H9 (cell line): ENCODE results near the gene LRRFIP1. TPM values are rescaled to one million over a fixed set of nuclear protein-coding genes. Genes with fewer than 3 reads are reported as not detected.

ENCODE experiments used
- DNase-seq: peaks from one replicate; pipeline ENCODE4 v3.0.0-alpha.2; 2017
- H2AFZ ChIP-seq: one replicate; pipeline ENCODE4 v1.6.1; 2013; ENCODE audit warnings: mild to moderate bottlenecking, low read length, control low read depth, moderate library complexity
- H2AK5ac ChIP-seq: 2 replicates; pipeline ENCODE4 v1.6.1; 2013; ENCODE audit warnings: low read length, control low read depth, mixed read lengths; ENCODE audit not compliant: insufficient read length
- H2BK120ac ChIP-seq: one replicate; pipeline ENCODE4 v1.6.1; 2013; ENCODE audit warnings: low read depth, mild to moderate bottlenecking, low read length, control low read depth, inconsistent platforms; ENCODE audit not compliant: poor library complexity, severe bottlenecking
- H2BK12ac ChIP-seq: 2 replicates; pipeline ENCODE4 v1.6.1; 2013; ENCODE audit warnings: low read length, control low read depth, mixed read lengths, low read depth; ENCODE audit not compliant: insufficient read length
- H2BK15ac ChIP-seq: 2 replicates; pipeline ENCODE4 v1.6.1; 2013; ENCODE audit warnings: low read depth, low read length, control low read depth
- H2BK20ac ChIP-seq: one replicate; pipeline ENCODE4 v1.6.1; 2013; ENCODE audit warnings: low read depth, mild to moderate bottlenecking, low read length, control low read depth, inconsistent platforms; ENCODE audit not compliant: poor library complexity, severe bottlenecking
- H2BK5ac ChIP-seq: 2 replicates; pipeline ENCODE4 v1.6.1; 2013; ENCODE audit warnings: low read length, control low read depth, mixed read lengths; ENCODE audit not compliant: insufficient read length
- H3K14ac ChIP-seq: 2 replicates; pipeline ENCODE4 v1.6.1; 2013; ENCODE audit warnings: low read length, control low read depth; ENCODE audit not compliant: insufficient read depth
- H3K18ac ChIP-seq: 2 replicates; pipeline ENCODE4 v1.6.1; 2013; ENCODE audit warnings: low read depth, mild to moderate bottlenecking, mixed read lengths, low read length, control low read depth; ENCODE audit not compliant: insufficient read length
- H3K23ac ChIP-seq: 2 replicates; pipeline ENCODE4 v1.6.1; 2013; ENCODE audit warnings: low read length, control low read depth, mixed read lengths, low read depth; ENCODE audit not compliant: insufficient read length
- H3K23me2 ChIP-seq: 2 replicates; pipeline ENCODE4 v1.6.1; 2013; ENCODE audit warnings: low read depth, mild to moderate bottlenecking, mixed read lengths, low read length, control low read depth; ENCODE audit not compliant: insufficient read length, poor library complexity, severe bottlenecking
- H3K27ac ChIP-seq: 2 replicates; pipeline ENCODE4 v1.5.1; 2013; ENCODE audit warnings: low read length, control low read depth, mixed read lengths, low read depth; ENCODE audit not compliant: insufficient read length
- H3K27me3 ChIP-seq: 2 replicates; pipeline ENCODE4 v1.6.1; 2013; ENCODE audit warnings: low read length, control low read depth, inconsistent platforms; ENCODE audit not compliant: insufficient read depth
- H3K4ac ChIP-seq: 2 replicates; pipeline ENCODE4 v1.6.1; 2013; ENCODE audit warnings: low read depth, mild to moderate bottlenecking, control low read depth, inconsistent platforms, low read length, moderate library complexity
- H3K4me1 ChIP-seq: 2 replicates; pipeline ENCODE4 v1.6.1; 2013; ENCODE audit warnings: low read length, control low read depth, inconsistent platforms; ENCODE audit not compliant: insufficient read depth
- H3K4me2 ChIP-seq: 2 replicates; pipeline ENCODE4 v1.6.1; 2013; ENCODE audit warnings: low read length, control low read depth, mixed read lengths; ENCODE audit not compliant: insufficient read length, insufficient read depth
- H3K56ac ChIP-seq: 2 replicates; pipeline ENCODE4 v1.6.1; 2013; ENCODE audit warnings: low read depth, mild to moderate bottlenecking, mixed read lengths, low read length, control low read depth; ENCODE audit not compliant: insufficient read length
- H3K79me1 ChIP-seq: 2 replicates; pipeline ENCODE4 v1.6.1; 2013; ENCODE audit warnings: low read depth, mild to moderate bottlenecking, moderate library complexity, low read length, control low read depth, inconsistent platforms; ENCODE audit not compliant: insufficient read depth, poor library complexity, severe bottlenecking
- H3K79me2 ChIP-seq: 2 replicates; pipeline ENCODE4 v1.6.1; 2013; ENCODE audit warnings: low read length, control low read depth, inconsistent platforms; ENCODE audit not compliant: insufficient read depth
- H3K9ac ChIP-seq: 2 replicates; pipeline ENCODE4 v1.6.1; 2013; ENCODE audit warnings: low read length, control low read depth, mixed read lengths; ENCODE audit not compliant: insufficient read length; ENCODE audit errors: extremely low read depth
- H3K9me3 ChIP-seq: one replicate; pipeline ENCODE4 v1.6.1; 2013; ENCODE audit warnings: low read depth, low read length, inconsistent platforms; ENCODE audit not compliant: control insufficient read depth
- H3T11ph ChIP-seq: one replicate; pipeline ENCODE4 v1.6.1; 2013; ENCODE audit warnings: mild to moderate bottlenecking, low read length, control low read depth, inconsistent platforms
- H4K20me1 ChIP-seq: one replicate; pipeline ENCODE4 v1.6.1; 2013; ENCODE audit not compliant: control insufficient read depth, insufficient read length, insufficient read depth
- H4K5ac ChIP-seq: 2 replicates; pipeline ENCODE4 v1.6.1; 2013; ENCODE audit warnings: low read depth, mild to moderate bottlenecking, mixed read lengths, low read length, control low read depth; ENCODE audit not compliant: insufficient read length
- H4K8ac ChIP-seq: replicated peaks from 2 replicates; pipeline ENCODE4 v1.6.1; 2013; ENCODE audit warnings: low read length, control low read depth, mixed read lengths, low read depth; ENCODE audit not compliant: insufficient read length
- H4K91ac ChIP-seq: 2 replicates; pipeline ENCODE4 v1.6.1; 2013; ENCODE audit warnings: low read depth, mild to moderate bottlenecking, moderate library complexity, mixed read lengths, low read length, control low read depth; ENCODE audit not compliant: insufficient read length
- H3K27ac Mint-ChIP-seq, 3 experiments: 2 replicates in 2 of 3; 3 replicates in 1 of 3; pipeline ENCODE4 v1.8.0; 2020 to 2021; ENCODE audit warnings: mixed read lengths in 3 of 3, mild to moderate bottlenecking in 1 of 3, moderate library complexity in 1 of 3
- H3K27me3 Mint-ChIP-seq: 2 replicates; pipeline ENCODE4 v1.8.0; 2021; ENCODE audit warnings: low read depth, mild to moderate bottlenecking, moderate library complexity, mixed read lengths
- H3K36me3 Mint-ChIP-seq, 3 experiments: 2 replicates in 2 of 3; 3 replicates in 1 of 3; pipeline ENCODE4 v1.8.0; 2020 to 2021; ENCODE audit warnings: low read depth in 3 of 3, mixed read lengths in 3 of 3; ENCODE audit not compliant: insufficient read depth in 1 of 3
- H3K4me1 Mint-ChIP-seq, 2 experiments: 2 replicates each; pipeline ENCODE4 v1.8.0; 2020; ENCODE audit warnings: mixed read lengths in 2 of 2
- H3K4me3 Mint-ChIP-seq, 2 experiments: 2 replicates in 1 of 2; 3 replicates in 1 of 2; pipeline ENCODE4 v1.8.0; 2020 to 2021; ENCODE audit warnings: mild to moderate bottlenecking in 2 of 2, mixed read lengths in 2 of 2, moderate library complexity in 1 of 2
- H3K9me3 Mint-ChIP-seq, 2 experiments: 2 replicates in 1 of 2; 3 replicates in 1 of 2; pipeline ENCODE4 v1.8.0; 2020; ENCODE audit warnings: mild to moderate bottlenecking in 2 of 2, mixed read lengths in 2 of 2, moderate library complexity in 1 of 2
- CTCF ChIP-seq: fragments of 200-600 bp; sonication (generic); conservative IDR thresholded peaks from 3 replicates; pipeline ENCODE4 v1.8.0; 2021; ENCODE audit warnings: antibody characterized with exemption, mild to moderate bottlenecking
- WGBS: extraction: QIAGEN DNeasy Blood & Tissue Kit; methylation state at CpG from one replicate; pipeline ENCODE4 v1.1.7; 2013; ENCODE audit warnings: missing lambda C conversion rate, low lambda C conversion rate, mixed read lengths; ENCODE audit not compliant: insufficient read length; ENCODE audit errors: extremely low coverage; 5-methylcytosine and 5-hydroxymethylcytosine counted together
- total RNA-seq: library from RNA; stranded (reverse); gene quantifications from 2 replicates; pipeline ENCODE4 v1.2.1, GENCODE V29; 2021

LRRFIP1 gene
- total RNA-seq, 1 experiment from 2014 or later, result 38.5 TPM

- Mint-ChIP-seq H3K27ac (no peak overlapping the region), H3K36me3 (no peaks in the 10 kb centered on the region; a peak in 1 of 7 replicates)
Measured at GRCh38 chr2:237797253-237797652, 169.9 kb downstream of the LRRFIP1 start.

More at GRCh38 chr2:237797253-237797652, 169.9 kb downstream of the LRRFIP1 start:
- Histone ChIP-seq H3K18ac (no peak overlapping the region), H4K20me1 (no peaks in the 10 kb centered on the region), H2AK5ac (no peak overlapping the region), H2BK5ac (no peak overlapping the region), H3K79me1 (no peaks in the 10 kb centered on the region), H3K27ac (no peak overlapping the region), H3K79me2 (no peaks in the 10 kb centered on the region), H2BK20ac (no peak overlapping the region), H3K27me3 (no peaks in the 10 kb centered on the region), H3K4me2 (no peak overlapping the region), H3K4me1 (no peaks in the 10 kb centered on the region), H2BK15ac (no peak overlapping the region), H3K14ac (no peak overlapping the region), H3K4ac (no peak overlapping the region), H3K23ac (no peak overlapping the region), H3K23me2 (no peaks in the 10 kb centered on the region), H2BK120ac (no peak overlapping the region), H2BK12ac (no peak overlapping the region), H4K8ac (no peak overlapping the region), H3K56ac (no peak overlapping the region), H3T11ph (no peak overlapping the region), H3K9me3 (no peaks in the 10 kb centered on the region), H2AFZ (no peak overlapping the region), H4K91ac (no peak overlapping the region), H3K9ac (no peak overlapping the region), H4K5ac (no peak overlapping the region)
- H3K4me1 Mint-ChIP-seq, result peaks cover 0 to 2% of the 10 kb centered on the region in 2 experiments; a peak in 2 of 4 replicates
- H3K27me3 Mint-ChIP-seq, result no peaks in the 10 kb centered on the region; the same call in 1 of the 2 replicates
- no peak for DNase-seq
- TF ChIP-seq CTCF, result no peak
- no CpG with 5 or more reads among the region's 3 CpGs for WGBS
- no peak overlapping the region for H3K4me3 Mint-ChIP-seq
- peaks cover 1 to 9% of the 10 kb centered on the region in 2 experiments; a peak in 2 of 5 replicates for H3K9me3 Mint-ChIP-seq
